ENCODE results near the gene PRDM8. TPM values are rescaled to one million over a fixed set of nuclear protein-coding genes. Genes with fewer than 3 reads are reported as not detected.

PRDM8 gene
- total RNA-seq, 2 experiments from 2014 or later: not detected

DNA sequence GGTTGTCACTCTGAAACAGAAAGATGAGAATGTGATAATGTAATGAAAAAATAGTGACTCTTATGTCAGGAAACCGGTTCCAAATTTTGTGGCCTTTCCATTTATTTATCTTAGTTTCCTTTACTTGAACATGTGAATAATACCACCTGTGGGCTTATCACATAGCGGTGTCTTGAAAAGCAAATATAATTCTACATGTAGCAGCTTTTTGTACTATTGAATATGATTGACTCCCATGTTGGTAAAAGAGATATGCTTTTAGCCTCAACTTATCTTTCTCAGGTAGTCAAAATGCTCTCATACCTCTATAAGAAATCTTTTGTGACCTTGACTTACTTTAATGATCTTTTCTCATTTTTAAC lies 12.0 kb downstream of the PRDM8 start:
- POLR2A ChIA-PET: no interaction called here
- no TSS peak for BruUV-seq (replicated peaks)
- no peak for DNase-seq (ENCODE audit: low spot score)

DNA sequence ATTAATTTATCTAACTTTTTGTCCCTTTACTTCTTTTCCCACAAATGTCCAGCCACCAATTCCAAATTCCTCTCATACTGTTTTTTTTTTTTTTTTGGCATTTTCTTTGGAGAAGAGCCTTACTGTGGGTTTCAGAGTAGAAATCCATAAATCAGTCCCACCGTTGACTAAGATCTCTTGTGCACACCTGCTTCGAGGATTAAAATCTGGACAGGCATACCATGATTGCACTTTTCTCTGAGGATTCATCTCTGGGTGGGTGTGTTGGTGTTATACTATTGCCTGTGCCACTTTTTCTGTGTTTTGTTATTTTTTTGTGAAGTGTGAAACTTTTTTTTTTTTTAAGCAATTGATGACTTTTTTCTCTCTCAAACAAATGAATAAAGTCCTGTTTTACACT lies 13.2 kb downstream of the PRDM8 start:
- Histone ChIP-seq H3K9me2 (ENCODE audit: insufficient read depth, low read length) (no peaks in the 10 kb centered on the region), H3K9me3 (ENCODE audit: low read length) (no peaks in the 10 kb centered on the region), H4K20me1 (ENCODE audit: insufficient read depth, low read length) (no peaks in the 10 kb centered on the region), H3K36me3 (ENCODE audit: insufficient read depth, low read length) (no peaks in the 10 kb centered on the region), H3K4me2 (ENCODE audit: low read length) (no peak overlapping the region), H3K79me2 (ENCODE audit: insufficient read depth, low read depth, low read length) (no peaks in the 10 kb centered on the region), H3K4me3 (ENCODE audit: low read depth, low read length, poor library complexity, severe bottlenecking) (no peak overlapping the region), H3K4me1 (ENCODE audit: insufficient read depth, low read length, poor library complexity, severe bottlenecking) (no peaks in the 10 kb centered on the region), H3K27ac (ENCODE audit: low read depth, low read length, poor library complexity, severe bottlenecking) (no peak overlapping the region), H2AFZ (ENCODE audit: low read length) (no peak overlapping the region)
- no peak for DNase-seq (ENCODE audit: low spot score)
- POLR2A ChIA-PET: interaction anchor here (0.7 kb wide), 1 partner anchor 11 kb away, joined by 3 read pairs; no protein-coding TSS in a partner anchor
- CTCF ChIA-PET (ENCODE audit: unreplicated experiment): no interaction called here
- BruUV-seq (replicated peaks): no TSS peak
- TF ChIP-seq, protein P1, sequence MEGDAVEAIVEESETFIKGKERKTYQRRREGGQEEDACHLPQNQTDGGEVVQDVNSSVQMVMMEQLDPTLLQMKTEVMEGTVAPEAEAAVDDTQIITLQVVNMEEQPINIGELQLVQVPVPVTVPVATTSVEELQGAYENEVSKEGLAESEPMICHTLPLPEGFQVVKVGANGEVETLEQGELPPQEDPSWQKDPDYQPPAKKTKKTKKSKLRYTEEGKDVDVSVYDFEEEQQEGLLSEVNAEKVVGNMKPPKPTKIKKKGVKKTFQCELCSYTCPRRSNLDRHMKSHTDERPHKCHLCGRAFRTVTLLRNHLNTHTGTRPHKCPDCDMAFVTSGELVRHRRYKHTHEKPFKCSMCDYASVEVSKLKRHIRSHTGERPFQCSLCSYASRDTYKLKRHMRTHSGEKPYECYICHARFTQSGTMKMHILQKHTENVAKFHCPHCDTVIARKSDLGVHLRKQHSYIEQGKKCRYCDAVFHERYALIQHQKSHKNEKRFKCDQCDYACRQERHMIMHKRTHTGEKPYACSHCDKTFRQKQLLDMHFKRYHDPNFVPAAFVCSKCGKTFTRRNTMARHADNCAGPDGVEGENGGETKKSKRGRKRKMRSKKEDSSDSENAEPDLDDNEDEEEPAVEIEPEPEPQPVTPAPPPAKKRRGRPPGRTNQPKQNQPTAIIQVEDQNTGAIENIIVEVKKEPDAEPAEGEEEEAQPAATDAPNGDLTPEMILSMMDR (conservative IDR thresholded peaks at IDR 0.05; ENCODE audit: low read length): no peak
- TF ChIP-seq EZH2phosphoT487 (IDR thresholded peaks at IDR 0.05; ENCODE audit: borderline replicate concordance, low read depth, low read length): no peak
- intact Hi-C loops (cut with micrococcal nuclease; ENCODE audit: unreplicated experiment): no loop called here

More for the DNA sequence above, 12.0 kb downstream of the PRDM8 start:
- Histone ChIP-seq H3K79me2 (ENCODE audit: insufficient read depth, low read depth, low read length) (no peaks in the 10 kb centered on the region), H4K20me1 (ENCODE audit: insufficient read depth, low read length) (no peaks in the 10 kb centered on the region), H3K4me1 (ENCODE audit: insufficient read depth, low read length, poor library complexity, severe bottlenecking) (no peaks in the 10 kb centered on the region), H3K36me3 (ENCODE audit: insufficient read depth, low read length) (no peaks in the 10 kb centered on the region), H3K9me2 (ENCODE audit: insufficient read depth, low read length) (no peaks in the 10 kb centered on the region), H2AFZ (ENCODE audit: low read length) (no peak overlapping the region), H3K4me3 (ENCODE audit: low read depth, low read length, poor library complexity, severe bottlenecking) (no peak overlapping the region), H3K4me2 (ENCODE audit: low read length) (no peak overlapping the region), H3K27ac (ENCODE audit: low read depth, low read length, poor library complexity, severe bottlenecking) (no peak overlapping the region), H3K9me3 (ENCODE audit: low read length) (no peaks in the 10 kb centered on the region)
- TF ChIP-seq, protein P1 (conservative IDR thresholded peaks at IDR 0.05; ENCODE audit: low read length): no peak
- no peak for TF ChIP-seq EZH2phosphoT487 (IDR thresholded peaks at IDR 0.05; ENCODE audit: borderline replicate concordance, low read depth, low read length)
- intact Hi-C loops (cut with micrococcal nuclease; ENCODE audit: unreplicated experiment): no loop called here
- CTCF ChIA-PET (ENCODE audit: unreplicated experiment): no interaction called here

DNA sequence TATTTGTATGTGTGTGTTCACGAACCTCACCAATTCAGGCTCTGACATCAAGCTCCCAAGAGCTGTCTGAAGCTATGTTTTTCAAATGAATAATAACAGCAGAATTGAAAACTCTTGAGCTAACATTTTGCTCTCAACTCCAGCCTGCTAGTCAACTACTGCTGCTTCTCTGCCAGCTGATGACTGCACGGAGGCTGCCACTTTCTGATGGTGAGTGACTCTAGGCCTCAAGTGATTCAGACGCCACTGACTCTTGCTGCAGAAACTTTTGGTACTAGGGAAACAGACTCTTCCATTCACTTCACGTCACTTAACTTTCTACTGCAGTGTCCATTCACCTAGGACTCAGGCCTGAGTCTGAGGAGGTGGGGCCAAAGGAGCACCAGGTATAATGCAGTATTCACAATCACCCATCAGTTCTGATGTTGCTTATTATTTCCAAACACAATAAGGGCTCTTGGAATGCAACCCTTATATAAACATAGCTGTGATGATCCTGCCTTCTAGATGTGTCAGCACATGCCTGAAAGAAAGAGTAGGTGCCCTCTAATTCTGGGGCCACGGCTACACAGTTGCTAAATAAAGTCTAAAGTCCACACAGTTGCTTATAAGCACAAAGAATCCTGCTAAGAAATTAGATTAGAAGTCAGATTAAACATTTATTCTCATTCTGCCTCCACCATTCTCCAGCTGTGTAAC lies 16.0 kb downstream of the PRDM8 start:
- no peaks in the 10 kb centered on the region for H4K20me1 ChIP-seq (ENCODE audit: insufficient read depth, low read length)
- DNase-seq (ENCODE audit: low spot score): no peak
- no peak for TF ChIP-seq EZH2phosphoT487 (IDR thresholded peaks at IDR 0.05; ENCODE audit: borderline replicate concordance, low read depth, low read length)
- no peak overlapping the region for H3K27ac ChIP-seq (ENCODE audit: low read depth, low read length, poor library complexity, severe bottlenecking)
- ChIA-PET POLR2A (interaction anchor here (0.6 to 1.9 kb wide), 2 partner anchors 41 to 982 kb away, joined by 3 to 8 read pairs; no protein-coding TSS in a partner anchor), CTCF (ENCODE audit: unreplicated experiment) (no interaction called here)
- no peaks in the 10 kb centered on the region for H3K4me1 ChIP-seq (ENCODE audit: insufficient read depth, low read length, poor library complexity, severe bottlenecking)
- H3K4me3 ChIP-seq (ENCODE audit: low read depth, low read length, poor library complexity, severe bottlenecking): no peak overlapping the region
- no peaks in the 10 kb centered on the region for H3K9me3 ChIP-seq (ENCODE audit: low read length)
- H3K4me2 ChIP-seq (ENCODE audit: low read length): no peak overlapping the region
- H3K79me2 ChIP-seq (ENCODE audit: insufficient read depth, low read depth, low read length): no peaks in the 10 kb centered on the region
- no TSS peak for BruUV-seq (replicated peaks)
- no peaks in the 10 kb centered on the region for H3K9me2 ChIP-seq (ENCODE audit: insufficient read depth, low read length)
- no peaks in the 10 kb centered on the region for H3K36me3 ChIP-seq (ENCODE audit: insufficient read depth, low read length)
- H2AFZ ChIP-seq (ENCODE audit: low read length): no peak overlapping the region
- intact Hi-C loops (cut with micrococcal nuclease; ENCODE audit: unreplicated experiment): no loop called here
